ENCODE results near the gene GRHL3.
"Not testable (repeated sequence)": the region's sequence is repeated elsewhere in the genome, so short reads cannot be mapped to it uniquely, and the experiment has no call there.

Gene GRHL3

GRCh38 chr1:24319312-24319863, at the start of gene GRHL3:
Gene GRHL3, plus strand, starts transcription at chr1:24319357. Its CDS starts 195 bp downstream, at chr1:24319552.
- no peak for TF ChIP-seq CTCF (IDR thresholded peaks at IDR 0.05; ENCODE audit: extremely low read depth, insufficient read depth, missing control alignments)
- in situ Hi-C loops (cut with MboI; ENCODE audit: low pct_unique_long_range_greater_than_20kb, low sequenced_read_pairs, unreplicated experiment): no loop called here
- DNase-seq (ENCODE audit: low spot score): peak; percentile 39

- in situ Hi-C loops (cut with MboI; ENCODE audit: low pct_unique_long_range_greater_than_20kb, low sequenced_read_pairs, unreplicated experiment); DNase-seq (ENCODE audit: low spot score): not testable (repeated sequence)
Measured at GRCh38 chr1:24274203-24275103, 44.7 kb upstream of the GRHL3 start.

DNA sequence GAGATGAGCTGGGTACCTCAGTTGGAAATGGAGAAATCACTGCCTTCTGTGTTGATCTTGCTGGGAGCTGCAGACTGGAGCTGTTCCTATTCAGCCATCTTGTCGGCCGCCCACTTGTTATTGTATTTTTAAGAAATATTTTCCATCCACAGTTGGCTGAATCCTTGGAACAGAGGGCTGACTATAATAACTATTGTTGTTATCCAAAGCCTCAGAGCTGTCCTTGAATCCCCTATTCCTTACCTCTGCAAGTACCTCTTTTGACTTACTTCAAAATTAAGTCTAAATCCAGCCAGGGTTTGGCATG, 44.1 kb upstream of the GRHL3 start:
- in situ Hi-C loops (cut with MboI; ENCODE audit: low pct_unique_long_range_greater_than_20kb, low sequenced_read_pairs, unreplicated experiment): no loop called here
- no peak for TF ChIP-seq CTCF (IDR thresholded peaks at IDR 0.05; ENCODE audit: extremely low read depth, insufficient read depth, missing control alignments)
- no peak for DNase-seq (ENCODE audit: low spot score)

- DNase-seq (ENCODE audit: low spot score): no peak
- in situ Hi-C loops (cut with MboI; ENCODE audit: low pct_unique_long_range_greater_than_20kb, low sequenced_read_pairs, unreplicated experiment): no loop called here
- TF ChIP-seq CTCF (IDR thresholded peaks at IDR 0.05; ENCODE audit: extremely low read depth, insufficient read depth, missing control alignments): no peak
Measured at GRCh38 chr1:24275510-24275909, 43.6 kb upstream of the GRHL3 start.

DNA sequence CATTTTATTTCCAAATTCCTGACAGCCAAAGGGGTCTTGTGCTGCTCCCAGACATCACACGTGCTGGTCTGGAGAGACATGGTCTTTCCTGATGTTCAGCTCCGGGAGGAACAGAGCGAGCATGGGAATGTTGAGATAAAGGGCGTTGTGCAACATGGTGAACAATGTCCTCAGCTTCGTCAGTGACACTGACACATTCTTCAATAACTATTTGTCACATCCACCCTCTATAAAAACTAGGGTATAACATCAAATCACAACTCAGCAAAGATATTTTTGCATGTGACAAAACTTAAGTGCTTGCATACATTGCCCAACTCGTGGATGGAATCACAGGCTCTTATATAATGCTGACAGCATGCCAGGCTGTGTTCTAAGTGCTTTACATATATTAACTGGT, 42.4 kb upstream of the GRHL3 start:
- in situ Hi-C loops (cut with MboI; ENCODE audit: low pct_unique_long_range_greater_than_20kb, low sequenced_read_pairs, unreplicated experiment): no loop called here
- no peak for TF ChIP-seq CTCF (IDR thresholded peaks at IDR 0.05; ENCODE audit: extremely low read depth, insufficient read depth, missing control alignments)
- DNase-seq (ENCODE audit: low spot score): no peak

DNA sequence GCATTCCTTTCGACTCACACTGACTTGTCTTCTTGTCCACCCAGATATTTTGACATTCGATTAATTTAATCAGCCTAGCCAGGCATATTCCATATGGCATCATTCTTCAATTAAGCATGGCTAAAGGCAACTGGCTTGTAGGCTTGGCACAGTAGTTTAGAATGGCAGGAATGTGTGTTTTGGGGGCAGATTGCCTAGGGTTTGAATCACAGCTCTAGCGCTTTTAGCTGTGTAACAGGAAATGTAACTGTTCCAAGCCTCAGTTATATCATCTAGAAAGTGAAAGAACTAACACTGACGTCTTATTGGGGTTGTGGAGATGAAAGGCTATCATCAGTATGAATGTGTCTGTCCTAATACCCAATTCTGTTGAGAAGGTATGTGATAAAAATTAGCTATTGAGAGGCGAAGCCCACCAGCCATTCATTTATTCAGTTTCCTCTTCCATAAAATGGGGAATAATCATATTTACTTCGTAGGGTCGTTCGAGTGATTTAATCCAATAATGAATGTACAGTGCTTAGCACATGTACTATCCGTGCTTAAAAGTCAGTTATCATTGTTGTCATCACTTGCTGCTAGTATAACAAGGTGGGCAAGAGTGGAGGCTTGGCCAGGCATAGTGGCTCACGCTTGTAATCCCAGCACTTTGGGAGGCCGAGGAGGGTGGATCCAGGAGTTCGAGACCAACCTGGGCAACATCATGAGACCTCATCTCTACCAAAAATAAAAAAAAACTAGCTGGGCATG, 41.6 kb upstream of the GRHL3 start:
- peak; percentile 63 for DNase-seq (ENCODE audit: low spot score)
- in situ Hi-C loops (cut with MboI; ENCODE audit: low pct_unique_long_range_greater_than_20kb, low sequenced_read_pairs, unreplicated experiment): no loop called here
- TF ChIP-seq CTCF (IDR thresholded peaks at IDR 0.05; ENCODE audit: extremely low read depth, insufficient read depth, missing control alignments): no peak

DNA sequence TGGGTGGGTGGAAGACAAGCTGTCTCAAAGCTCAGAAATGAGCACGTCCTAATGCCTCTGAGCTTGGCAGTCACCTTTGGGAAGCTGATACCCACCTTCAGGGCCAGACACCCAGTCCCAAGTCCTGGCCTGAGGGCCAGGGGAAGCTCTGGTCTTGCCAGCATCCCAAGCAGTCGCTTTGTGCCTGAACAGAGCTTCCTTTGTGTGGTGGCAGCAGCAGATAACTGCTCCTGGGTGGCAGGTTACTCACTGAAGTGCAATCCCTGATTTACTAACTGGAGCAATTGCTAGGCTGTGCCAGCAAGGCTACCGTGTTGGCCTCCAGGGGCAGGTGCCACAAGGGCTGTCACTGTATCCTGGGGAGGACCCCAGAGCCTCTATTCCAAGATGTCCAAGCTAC, 40.4 kb upstream of the GRHL3 start:
- TF ChIP-seq CTCF (IDR thresholded peaks at IDR 0.05; ENCODE audit: extremely low read depth, insufficient read depth, missing control alignments): no peak
- DNase-seq (ENCODE audit: low spot score): no peak
- in situ Hi-C loops (cut with MboI; ENCODE audit: low pct_unique_long_range_greater_than_20kb, low sequenced_read_pairs, unreplicated experiment): no loop called here
